GM21515 (cell line): Measurements from ENCODE around the gene DDX24.
"Not testable (repeated sequence)": the region's sequence is repeated elsewhere in the genome, so short reads cannot be mapped to it uniquely, and the experiment has no call there.

Experiments
- ATAC-seq: cut with Tn5 transposase; IDR thresholded peaks from one replicate; pipeline ENCODE4 v1.9.1; 2021; ENCODE audit not compliant: unreplicated experiment

DDX24 gene

DNA sequence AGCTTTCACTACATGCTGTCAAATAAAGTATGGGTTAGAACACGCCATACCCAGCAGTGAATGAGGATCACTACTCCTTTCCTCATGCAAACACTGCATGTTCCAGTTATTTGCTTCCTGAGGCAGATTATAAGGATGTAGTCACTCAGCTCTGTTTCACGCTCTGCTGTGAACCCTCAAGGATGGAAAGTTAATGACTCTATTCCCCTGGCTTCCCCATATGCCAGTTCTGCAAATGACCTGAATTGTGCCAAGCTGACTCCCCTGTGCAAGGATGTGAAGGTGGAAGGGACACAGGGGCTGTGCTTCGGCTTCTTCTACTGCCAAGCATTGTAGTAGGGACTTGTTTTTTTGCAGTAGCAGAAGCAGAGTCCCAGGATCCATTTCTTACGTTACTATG is 6.9 kb upstream of the DDX24 start:
- ATAC-seq: no peak

DNA sequence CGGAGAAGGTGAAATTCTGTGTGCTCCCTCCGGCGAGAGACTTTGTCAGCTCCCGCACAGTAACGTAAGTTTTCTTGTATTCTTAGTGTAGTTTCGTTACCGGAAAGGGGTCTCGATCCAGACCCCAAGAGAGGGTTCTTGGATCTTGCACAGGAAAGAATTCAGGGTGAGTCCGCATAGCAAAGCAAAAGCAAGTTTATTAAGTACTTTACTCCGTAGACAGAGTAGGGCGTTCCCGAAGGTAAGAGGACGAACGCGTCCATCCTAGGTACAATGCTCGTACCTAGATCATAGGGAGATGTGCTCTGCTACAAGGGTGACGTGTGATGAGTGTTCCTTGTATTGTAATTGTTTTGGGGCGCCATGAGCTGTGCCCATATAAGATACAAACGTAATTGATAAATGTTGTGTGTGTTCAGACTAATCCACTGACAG is 401 bp upstream of the DDX24 start:
- ATAC-seq: peak; percentile 26

DNA sequence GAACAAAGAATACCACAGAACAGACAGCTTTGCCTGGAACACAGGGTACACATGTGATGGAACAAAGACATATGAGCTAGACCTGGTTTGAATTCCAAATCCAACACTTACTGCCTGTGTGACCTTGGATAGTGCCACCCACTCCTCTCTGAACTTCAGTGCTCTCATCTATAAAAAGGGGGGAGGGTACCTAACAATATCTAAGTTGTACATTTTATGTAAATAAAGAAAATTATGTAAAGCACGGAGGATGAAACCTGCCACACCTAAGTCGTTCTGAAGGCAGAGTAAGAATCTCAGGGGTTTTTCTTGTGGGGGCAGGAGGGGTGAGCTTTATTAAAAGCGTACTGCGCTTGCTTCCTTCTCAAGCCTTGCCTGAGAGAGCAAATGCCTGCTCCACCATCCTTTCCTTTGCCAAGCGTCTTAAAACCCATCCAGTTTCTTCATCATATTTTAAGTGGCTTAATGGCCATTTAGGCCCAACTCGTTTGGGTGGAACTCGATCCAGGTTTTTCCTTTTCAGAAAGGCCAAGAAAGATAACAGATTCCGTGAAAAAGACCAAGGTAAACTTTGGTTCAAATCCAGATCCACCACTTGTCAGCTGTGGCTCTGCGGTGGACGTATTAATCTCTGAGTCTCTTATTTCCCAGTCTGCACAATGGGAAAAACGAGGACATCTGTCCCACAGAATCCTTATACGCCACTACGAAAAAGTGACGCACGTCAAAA is 946 bp downstream of the DDX24 start:
- ATAC-seq: no peak

DNA sequence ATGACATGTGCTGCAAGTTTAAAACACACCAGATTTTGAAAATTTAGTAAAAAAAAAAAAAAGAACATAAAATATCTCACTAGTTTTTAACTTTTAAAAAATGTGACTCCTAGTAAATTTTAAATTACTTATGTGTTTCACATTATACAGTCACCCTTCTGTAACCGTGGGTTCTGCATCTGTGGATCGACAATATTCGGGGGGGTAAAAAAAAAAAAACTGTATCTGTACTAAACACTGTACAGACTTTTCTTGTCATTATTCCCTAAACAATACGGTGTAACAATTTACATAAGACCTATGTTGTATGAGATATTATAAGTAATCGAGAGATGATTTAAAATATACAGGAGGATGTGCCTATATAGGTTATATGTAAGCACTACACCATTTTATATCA is 3.2 kb downstream of the DDX24 start:
- no peak for ATAC-seq

DNA sequence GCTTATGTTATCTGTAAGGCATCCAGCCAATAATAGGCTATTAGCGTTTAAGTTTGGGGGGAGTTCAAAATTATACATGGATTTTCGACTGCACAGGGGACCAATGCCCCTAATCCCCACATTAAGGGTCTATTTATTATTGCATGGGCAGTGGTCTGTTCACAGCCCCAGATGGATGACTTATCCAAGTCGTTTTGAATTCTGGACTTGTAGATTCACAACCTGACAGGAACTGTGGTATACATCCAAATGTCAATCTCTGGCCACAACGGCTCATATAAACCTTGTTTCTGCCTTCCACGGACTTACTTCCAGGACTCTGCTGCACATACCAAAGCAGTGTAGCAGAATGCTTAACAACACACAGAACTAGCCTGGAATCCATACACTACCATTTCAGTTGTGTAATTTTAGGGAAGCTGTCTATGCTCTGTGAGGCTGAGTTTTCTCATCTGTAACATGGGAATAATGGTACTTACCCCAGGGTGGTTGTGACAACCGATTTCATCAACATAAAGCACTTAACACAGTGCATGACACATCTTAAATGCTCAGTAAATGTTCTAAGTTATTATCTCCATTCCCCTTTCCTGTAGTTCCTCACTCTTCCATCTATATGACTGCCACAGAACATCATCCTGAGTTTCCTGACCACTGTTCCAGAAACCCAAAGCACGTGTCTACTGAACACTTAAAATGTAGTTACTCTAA is 3.7 kb downstream of the DDX24 start:
- ATAC-seq: no peak

DNA sequence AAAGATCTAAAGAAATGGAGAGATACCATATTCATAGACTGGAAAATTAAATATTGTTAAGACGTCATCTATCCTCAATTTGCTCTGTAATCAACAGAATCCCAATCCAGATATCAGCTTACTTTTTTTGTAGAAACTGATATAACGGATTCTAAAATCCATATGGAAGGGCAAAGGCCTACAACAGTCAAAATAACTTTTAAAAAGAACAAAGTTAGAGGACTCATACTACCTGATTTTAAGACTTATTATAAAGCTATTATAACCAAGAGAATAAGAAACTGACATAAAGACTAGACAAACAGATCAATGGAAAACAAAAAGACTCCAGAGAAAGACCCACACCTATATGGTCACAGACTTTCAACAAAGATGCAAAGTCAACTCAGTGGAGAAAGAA is 6.0 kb downstream of the DDX24 start:
- no peak for ATAC-seq

DNA sequence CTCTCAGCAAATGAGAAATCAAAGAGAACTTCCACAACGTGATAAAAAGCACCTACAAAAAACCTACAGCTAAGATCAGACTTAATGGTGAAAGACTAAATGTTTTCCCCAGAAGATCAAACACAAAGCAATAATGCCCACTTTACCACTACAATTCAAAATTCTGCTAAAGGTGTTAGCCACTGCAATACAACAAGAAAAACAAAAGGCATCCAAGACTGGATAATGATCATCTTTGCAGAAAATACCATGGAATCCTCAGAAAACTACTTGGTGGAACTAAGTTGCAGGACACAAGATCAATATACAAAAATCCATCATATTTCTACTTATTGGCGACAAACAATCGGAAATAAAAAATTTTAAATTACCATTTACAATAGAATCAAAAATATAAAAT is 6.5 kb downstream of the DDX24 start:
- no peak for ATAC-seq

DNA sequence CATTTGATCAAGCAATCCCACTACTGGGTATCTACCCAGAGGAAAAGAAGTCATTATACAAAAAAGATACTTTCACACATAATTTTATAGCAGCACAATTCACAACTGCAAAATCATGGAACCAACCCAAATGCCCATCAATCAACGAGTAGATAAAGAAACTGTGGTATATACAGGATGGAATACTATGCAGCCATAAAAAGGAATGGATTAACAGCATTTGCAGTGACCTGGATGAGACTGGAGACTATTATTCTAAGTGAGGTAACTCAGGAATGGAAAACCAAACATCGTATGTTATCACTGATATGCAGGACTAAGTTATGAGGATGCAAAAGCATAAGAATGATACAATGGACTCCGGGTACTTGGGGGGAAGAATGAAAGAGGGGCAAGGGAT is 8.9 kb downstream of the DDX24 start:
- not testable (repeated sequence) for ATAC-seq

DNA sequence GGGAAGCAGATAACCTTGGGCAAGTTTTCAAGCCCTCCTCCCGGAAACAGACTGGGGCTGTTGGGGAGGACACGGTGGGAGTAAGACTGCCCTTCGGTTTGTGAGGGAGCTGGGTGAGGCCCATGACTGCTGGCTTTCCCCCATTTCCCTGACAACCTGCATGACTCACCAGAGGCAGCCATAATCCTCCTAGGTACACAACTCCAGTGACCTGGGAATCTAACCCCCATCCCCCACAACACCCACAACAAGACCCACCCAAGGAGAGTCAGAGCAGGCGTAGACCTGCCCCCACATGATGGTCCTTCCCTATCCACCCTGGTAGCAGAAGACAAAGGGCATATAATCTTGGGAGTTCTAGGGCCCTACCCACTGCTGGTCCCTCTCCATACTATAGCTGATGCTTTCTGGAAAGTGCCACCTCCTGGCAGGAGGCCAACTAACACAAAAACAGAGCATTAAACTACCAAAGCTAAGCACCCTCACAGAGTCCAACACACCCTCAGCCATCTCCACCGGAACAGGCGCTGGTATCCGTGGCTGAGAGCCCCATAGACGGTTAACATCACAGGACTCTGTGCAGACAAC is 14.8 kb downstream of the DDX24 start:
- no peak for ATAC-seq

DNA sequence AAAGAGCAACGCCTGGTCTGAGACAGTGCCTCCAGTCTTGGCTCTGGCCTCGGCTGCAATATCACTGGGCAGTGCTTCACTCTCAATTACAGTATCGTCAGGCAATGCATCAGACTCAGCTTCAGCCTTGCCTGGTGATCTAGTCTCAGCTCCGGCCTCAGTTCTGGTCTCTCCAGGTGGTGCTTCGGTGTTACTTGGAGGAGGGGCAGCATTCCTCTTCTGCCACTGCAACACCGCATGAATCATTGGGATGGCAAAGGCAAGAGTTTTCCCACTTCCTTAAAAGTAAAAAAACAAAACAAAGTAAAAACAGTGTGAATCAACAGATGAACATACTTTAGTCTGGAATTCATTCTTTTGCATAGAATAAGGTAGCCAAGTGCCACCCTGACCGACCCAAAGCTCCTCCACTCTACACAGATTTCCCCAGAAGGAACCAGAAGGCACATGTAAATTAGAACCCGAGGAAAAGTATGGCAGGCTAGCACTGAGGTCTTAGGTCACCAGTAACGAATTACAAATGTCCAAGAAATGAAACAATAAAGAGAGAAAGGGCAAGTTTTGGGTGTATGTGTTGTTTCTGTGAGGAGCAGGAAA is 18.6 kb downstream of the DDX24 start:
- ATAC-seq: no peak

DNA sequence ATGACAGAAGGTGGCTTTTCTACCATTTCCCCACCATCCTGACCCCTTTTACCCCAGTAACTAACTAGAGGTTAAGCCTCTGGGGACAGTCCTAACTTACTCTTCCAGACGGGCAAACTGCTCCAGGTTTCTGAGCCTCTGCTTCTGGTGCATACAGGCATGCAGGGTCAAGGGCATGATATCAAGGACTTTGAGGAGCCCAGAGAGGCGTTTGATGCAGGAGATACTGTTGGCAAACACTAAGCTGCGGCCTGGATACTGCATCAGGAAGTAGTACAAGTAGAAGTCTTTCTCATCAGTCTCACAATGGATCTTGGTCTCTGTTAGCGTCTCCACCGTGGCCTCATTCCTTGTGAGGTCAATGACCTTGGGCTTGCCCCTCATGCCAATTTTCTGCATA is 21.0 kb downstream of the DDX24 start:
- ATAC-seq: no peak

DNA sequence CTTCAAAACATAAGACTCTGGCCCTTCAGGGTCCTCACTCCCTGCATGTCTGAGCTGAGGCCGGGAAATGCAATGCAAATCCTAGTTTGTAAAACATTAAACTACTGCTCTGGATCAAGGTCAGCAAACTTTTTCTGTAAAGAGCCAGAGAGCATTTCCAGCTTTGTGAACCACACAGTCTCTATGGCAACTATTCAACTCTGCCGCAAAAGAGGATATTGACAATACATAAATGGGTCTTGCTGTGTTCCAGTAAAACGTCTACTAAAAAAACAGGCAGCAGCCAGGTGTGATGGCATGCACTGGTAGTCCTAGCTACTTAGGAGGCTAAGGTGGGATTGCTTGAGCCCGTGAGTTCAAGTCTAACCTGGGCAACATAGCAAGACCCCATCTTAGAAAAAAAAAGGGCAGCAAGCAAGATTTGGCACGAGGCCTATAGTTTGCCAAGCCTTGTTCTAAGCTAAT is 22.3 kb downstream of the DDX24 start:
- no peak for ATAC-seq

DNA sequence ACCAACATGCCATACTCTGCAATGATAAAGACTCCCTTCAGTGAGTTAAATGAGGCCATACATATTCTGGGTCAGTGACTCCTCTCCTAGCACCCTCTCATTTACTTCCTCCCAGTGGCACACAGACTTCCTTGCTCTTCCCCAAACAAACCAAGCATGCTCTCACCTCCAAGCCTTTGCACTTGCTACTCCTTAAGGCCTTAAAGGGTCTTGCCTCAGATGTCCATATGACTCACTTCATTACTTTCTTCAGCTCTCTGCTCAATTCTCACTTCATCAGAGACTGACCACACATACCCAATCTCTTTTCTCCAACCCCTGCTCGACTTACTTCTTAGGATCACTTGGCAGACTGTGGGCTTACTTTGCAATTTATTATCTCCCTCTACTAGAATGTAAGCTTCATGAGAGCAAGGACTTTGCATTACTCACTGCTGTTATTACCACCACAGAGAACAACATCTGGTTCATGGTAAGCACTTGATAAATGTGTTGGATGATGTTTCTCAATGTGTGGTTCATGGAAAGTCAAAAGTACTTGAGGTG is 22.8 kb downstream of the DDX24 start:
- no peak for ATAC-seq

DNA sequence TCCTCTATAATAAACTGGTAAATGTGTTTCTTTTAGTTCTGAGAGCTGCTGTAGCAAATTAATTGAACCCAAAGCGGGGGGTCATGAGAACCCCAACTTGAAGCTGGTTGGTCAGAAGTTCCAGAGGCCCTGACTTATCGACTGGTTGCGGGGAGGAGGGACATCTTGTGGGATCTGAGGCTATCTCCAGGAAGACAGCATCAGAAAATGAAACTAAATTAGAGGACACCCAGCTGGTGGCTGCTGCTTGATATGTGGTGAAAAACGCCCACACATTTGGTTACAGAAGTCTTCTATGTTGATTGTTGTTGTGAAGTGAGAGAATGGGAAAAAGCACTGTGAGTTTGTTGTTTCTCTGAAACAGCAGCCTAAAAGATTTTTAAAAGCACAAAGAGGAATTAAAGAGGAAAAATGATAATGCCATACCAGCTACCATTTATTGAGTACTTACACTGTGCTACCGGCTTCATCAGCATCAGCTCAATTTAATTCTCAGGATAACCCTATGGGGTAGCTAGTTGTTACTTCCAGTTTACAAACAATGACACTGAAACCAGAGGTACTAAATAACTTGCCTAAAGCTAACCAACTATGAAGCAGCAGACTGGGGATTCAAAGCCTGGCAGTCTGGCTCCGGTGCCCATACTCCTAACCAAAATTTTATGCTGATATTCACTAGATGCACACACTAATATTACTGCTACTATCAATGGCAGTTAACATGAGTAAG is 24.3 kb downstream of the DDX24 start:
- peak; percentile 88 for ATAC-seq

DNA sequence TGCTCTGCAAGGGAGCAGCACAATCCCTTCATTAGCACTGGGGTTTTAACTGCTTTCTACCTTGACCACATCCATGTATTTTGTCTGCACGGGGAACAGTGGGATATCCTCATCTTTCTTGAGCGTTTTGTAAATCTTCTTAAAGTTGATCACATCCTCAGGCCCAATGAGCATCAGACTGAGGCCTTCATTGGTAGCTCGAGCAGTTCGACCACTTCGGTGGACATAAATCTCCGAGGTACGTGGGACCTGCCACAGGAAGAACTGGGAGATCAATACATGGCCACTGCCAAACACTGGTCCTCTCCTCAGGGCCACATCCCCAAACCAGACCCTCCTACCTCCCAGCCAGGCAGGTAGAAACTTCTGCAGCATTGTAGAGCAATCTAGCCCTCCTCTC is 26.1 kb downstream of the DDX24 start:
- no peak for ATAC-seq

DNA sequence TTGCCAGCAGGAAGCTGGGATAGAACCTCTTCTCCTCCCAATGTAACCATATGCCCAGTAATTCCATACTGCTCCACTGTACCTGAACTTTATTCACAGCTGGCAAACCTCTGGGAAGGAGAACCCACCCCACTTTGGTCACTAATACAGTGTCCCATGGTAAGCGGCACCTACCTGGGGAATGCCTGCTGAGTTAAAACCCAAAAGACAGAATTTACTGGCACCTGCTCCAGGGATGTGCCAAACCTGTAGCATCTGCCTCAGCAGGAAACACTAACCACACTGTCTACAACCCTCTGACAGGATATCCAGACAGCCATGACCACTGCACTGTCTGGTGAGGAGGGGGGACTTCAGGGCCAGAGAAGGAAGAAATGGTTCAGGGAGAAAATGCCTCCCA is 26.6 kb downstream of the DDX24 start:
- no peak for ATAC-seq

DNA sequence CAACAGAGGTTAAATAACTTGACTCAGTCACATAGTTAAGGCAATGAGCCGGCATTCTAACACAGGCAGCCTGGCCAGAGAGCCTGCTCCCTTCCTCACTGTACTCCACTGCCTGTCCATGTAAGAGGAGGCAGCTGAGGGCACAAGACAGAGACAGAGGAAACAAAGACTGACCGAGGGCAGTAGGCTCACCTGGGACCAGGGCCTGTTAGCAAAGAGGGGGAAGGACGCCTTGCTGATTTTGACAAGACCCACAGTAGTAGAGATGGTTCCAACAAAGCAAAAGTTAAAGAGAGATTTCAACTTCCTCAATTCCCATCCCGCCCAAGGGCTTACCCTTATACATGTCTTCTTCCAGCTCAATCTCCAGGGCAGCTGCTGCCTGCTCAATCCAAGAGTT is 28.3 kb downstream of the DDX24 start:
- ATAC-seq: no peak

DNA sequence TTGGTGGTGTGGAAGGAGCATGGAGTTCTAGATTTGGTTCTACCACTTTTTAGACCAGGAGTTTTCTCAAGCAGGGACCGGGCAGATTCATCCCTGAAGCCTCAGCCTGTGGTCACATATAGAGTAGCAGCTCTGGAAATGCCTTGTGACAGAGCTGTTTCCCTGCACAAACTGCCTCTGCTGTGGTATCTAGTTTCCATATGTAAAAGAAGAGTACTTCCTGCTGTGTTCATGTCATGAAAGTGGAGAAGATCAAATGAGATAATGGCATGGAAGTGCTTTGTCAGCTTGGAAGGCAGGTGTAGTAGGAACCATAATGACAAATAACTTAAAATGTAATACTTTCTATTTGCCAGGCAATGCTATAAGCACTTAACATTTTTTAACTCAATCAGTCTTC is 28.8 kb downstream of the DDX24 start:
- no peak for ATAC-seq

DNA sequence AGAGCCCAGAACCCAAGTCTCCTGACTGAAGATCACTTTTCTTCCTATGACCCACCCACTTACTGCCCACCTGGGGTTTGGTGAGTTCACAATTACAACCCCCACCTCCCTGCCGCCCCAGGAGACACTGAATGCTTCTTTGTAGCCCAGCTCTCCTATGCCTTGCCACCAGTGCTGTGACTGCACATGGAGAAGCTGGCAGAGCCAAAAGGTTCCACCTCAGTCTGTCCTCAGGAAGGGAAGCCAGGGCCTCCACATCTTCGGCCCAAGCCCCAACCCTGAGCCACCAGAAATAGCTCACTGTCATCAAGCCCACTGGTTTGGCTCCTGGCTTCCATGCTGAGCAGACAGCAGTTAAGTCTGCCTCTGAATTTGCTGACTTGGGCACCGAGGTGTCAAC is 29.2 kb downstream of the DDX24 start:
- ATAC-seq: no peak

DNA sequence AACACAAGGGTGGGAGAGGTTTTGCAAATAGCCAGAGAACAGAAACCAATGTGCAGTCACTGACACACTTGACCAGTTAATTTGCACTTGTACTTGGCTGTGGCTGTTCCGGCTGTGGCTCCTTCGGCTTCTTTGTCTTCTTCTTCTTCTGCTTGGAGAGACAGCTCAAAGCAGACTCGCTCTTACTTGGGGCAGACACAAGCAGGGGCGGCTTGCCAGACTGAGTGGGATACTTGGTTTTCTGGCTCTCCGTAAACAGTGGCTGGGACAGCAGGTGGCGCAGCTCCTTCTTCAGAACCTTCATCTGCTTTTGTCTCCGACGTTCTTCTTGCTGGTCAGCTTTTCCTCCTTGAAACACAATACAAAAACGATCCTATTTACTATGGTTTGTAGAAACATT is 29.9 kb downstream of the DDX24 start:
- no peak for ATAC-seq
